ENCODE measurements around the gene RAB28. TPM values are rescaled to one million over a fixed set of nuclear protein-coding genes. Genes with fewer than 3 reads are reported as not detected.

Gene RAB28
- total RNA-seq, 1 donor, result 16.7 TPM

GRCh38 chr4:13364653-13365052 is 119.5 kb downstream of the RAB28 start:
- DNase-seq (ENCODE audit: low read depth), result no peak
- no peak overlapping the region for H3K4me3 ChIP-seq (ENCODE audit: low read depth, low read length)
- TF ChIP-seq CTCF (IDR thresholded peaks at IDR 0.05; ENCODE audit: insufficient read depth, low read length), result no peak

- H3K4me3 ChIP-seq (ENCODE audit: low read depth, low read length), result no peak overlapping the region
- TF ChIP-seq CTCF (IDR thresholded peaks at IDR 0.05; ENCODE audit: insufficient read depth, low read length), result no peak
- DNase-seq (ENCODE audit: low read depth), result no peak
These were observed 120.0 kb downstream of the RAB28 start for GRCh38 chr4:13364172-13364571.

- DNase-seq (ENCODE audit: low read depth), result no peak
- TF ChIP-seq CTCF (IDR thresholded peaks at IDR 0.05; ENCODE audit: insufficient read depth, low read length), result no peak
- no peak overlapping the region for H3K4me3 ChIP-seq (ENCODE audit: low read depth, low read length)
These were observed 124.3 kb downstream of the RAB28 start for GRCh38 chr4:13359809-13360208.

- DNase-seq (ENCODE audit: low read depth), result peak; percentile 53
- H3K4me3 ChIP-seq (ENCODE audit: low read depth, low read length), result no peak overlapping the region
- TF ChIP-seq CTCF (IDR thresholded peaks at IDR 0.05; ENCODE audit: insufficient read depth, low read length), result no peak
These were observed 128.8 kb downstream of the RAB28 start for GRCh38 chr4:13355111-13355880.

- no peak overlapping the region for H3K4me3 ChIP-seq (ENCODE audit: low read depth, low read length)
- DNase-seq (ENCODE audit: low read depth), result peak; percentile 63
- TF ChIP-seq CTCF (IDR thresholded peaks at IDR 0.05; ENCODE audit: insufficient read depth, low read length), result no peak
These were observed 135.0 kb downstream of the RAB28 start for GRCh38 chr4:13349096-13349495.

- no peak overlapping the region for H3K4me3 ChIP-seq (ENCODE audit: low read depth, low read length)
- no peak for DNase-seq (ENCODE audit: low read depth)
- no peak for TF ChIP-seq CTCF (IDR thresholded peaks at IDR 0.05; ENCODE audit: insufficient read depth, low read length)
These were observed 135.9 kb downstream of the RAB28 start for GRCh38 chr4:13348216-13348615.
